Measurements from ENCODE around the gene CTDSPL2. TPM values are rescaled to one million over a fixed set of nuclear protein-coding genes. Genes with fewer than 3 reads are reported as not detected.
"Not testable (repeated sequence)": the region's sequence is repeated elsewhere in the genome, so short reads cannot be mapped to it uniquely, and the experiment has no call there.

Gene CTDSPL2
- total RNA-seq, 2 donors from 2014 or later, result 32.1 to 33.9 TPM

DNA sequence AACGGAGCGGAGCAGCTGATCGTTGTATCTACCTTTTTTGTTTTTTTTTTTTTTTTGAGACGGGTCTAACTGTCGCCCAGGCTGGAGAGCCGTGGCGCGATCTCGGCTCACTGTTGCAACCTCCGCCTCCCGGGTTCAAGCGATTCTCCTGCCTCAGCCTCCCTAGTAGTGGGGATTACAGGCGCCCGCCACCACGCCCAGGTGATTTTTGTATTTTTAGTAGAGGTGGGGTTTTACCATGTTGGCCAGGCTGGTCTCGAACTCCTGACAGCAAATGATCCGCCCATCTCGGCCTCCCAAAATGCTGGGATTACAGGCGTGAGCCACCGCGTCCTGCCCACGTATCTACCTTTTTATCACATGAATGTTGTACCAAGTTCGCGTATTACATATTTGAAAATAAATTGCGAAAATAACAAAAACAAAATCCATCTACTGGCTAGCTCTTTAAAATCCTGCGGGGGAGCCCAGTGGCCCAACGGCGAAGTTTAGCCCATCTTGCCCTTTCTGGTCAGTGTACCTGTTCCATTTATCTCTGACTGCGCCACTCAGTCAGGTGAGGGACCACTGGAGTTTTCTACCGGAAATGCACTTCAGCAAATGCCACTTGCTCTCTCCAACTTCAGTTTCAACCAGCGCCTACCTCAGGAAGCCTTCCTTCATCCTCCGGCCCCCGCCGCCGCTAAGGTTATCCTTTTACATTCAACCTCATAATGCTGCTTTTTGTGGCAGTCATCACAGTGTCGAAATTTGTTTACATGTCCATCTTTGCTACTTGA, 108.3 kb downstream of the CTDSPL2 start:
- no peak for DNase-seq (ENCODE audit: low spot score)
- intact Hi-C loops (cut with DNase I), result no loop called here

DNA sequence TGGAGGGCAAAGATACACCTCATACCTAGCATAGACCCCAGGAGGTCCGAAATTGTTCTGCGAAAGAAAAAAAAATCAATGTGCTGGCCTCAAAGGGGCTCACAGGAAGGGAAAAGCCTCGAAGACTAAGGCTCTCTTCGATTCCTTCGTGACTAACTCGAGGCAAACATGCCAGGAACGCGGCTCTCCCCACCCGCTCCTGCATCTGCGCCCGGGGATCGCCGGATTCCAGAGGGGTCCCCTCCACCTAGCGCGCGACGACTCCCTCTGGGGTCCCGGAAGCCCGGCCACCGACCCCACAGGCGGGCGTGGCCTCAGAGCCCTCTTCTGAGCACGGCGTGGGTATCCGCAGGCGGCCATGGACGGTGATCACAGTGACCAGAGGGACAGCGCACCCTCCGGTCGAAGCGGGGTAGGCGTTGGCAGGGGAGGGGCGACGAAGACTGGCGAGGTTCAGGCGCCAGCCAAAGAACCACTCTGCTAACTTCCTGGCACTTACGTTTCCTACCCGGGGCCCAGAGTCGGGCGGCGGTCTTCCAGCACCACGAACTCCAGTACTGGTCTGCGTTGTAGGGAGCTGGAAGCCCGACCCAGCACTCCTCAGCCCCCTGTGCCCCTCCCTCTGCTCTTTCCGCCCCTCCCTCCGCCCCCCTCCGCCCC, 109.0 kb downstream of the CTDSPL2 start:
- DNase-seq (ENCODE audit: low spot score), result peak; percentile 95
- intact Hi-C loops (cut with DNase I), result no loop called here

DNA sequence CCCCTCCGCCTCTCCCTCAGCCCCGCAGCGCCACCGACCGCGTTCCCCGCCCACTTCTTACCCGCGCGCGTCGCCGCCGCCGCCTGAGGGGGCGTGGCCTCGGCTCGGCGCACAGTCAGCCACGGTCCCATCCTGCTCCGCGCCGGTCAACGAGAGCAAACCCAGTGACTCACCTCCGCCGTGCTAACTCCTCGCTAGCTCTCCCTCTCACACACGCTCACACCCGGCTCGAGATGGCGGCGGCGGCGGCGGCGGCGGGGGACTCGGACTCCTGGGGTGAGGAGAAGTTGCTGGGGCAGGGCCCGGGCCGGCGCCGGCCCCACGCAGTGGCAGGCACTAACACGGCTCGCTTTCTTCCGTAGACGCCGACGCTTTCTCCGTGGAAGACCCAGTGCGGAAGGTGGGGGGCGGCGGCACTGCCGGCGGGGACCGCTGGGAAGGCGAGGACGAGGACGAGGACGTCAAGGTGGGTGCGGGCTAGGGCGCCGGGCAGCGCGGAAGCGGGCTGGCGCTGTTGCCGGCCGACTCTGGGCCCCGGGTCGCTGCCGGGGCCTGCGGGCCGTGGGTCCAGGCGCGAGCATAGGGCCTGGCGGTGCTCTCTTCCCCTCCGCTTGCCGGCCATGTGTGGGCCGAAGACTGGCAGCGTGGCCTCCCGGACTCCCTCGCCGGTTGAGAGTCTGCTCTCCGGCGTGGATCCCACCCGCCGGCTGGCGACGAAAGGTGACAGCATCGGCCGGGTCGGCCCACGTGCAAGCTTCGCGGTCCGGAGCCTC, 109.7 kb downstream of the CTDSPL2 start, which contains the start of gene EIF3J:
EIF3J (plus strand) TSS at position 186 of the 773 bp plus-strand sequence; CDS start at position 234, 48 bp downstream.
- intact Hi-C loops (cut with DNase I), result no loop called here
- peak; percentile 98 for DNase-seq (ENCODE audit: low spot score)

DNA sequence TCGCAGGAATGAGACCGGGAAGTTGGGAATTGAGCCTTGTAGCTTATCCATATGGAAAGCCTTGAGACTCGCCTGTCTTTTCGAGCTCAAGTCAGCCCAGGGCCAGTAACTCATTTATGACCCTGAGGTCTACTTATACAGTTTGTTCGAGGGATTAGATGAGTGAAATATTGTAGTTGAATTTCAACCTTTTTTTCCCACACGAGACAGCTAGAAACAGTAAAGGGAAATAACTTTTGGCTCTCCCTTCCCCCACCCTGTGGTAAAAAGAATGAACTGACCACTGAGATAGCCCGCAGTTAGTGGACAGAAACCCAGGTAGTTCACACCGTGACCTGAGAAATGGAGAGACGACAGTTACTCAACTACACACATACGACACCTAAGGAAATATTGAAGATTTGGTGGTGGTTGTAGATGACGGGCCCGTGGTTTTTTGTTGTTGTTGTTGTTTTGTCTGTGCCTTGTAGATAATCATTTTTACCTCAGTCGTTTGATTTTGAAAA, 110.4 kb downstream of the CTDSPL2 start:
- intact Hi-C loops (cut with DNase I), result no loop called here
- DNase-seq (ENCODE audit: low spot score), result no peak

DNA sequence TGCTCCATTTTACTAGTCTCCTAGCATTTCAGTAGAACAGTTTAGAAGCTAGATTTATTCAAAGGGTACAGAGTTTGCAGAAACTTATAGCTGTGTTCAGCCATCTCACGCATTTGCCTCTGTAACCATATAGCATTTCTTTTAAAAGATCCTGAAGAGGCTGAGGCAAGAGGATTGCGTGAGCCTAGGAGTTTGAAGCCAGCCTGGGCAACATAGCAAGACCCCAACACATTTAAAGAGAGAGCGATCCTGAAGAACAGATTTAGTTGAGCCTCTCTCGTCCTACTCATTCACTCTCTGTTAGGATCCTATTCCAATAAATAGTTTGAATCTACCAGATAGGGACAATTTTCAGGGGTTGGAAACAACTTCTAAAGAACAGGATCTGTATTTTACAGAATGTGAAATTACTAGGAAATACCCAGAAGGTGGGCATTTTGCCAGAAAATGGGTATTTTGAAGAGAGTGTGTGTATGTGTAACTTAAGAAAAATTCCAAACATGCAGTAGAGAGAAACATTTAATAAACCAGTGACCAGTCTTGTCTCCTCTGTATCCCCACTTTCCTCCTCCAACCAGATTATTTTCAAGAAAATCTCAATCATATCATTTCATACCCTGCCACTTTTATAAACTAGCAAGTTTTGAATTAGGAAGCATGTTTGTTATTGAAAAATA, 114.0 kb downstream of the CTDSPL2 start:
- intact Hi-C loops (cut with DNase I), result no loop called here

DNA sequence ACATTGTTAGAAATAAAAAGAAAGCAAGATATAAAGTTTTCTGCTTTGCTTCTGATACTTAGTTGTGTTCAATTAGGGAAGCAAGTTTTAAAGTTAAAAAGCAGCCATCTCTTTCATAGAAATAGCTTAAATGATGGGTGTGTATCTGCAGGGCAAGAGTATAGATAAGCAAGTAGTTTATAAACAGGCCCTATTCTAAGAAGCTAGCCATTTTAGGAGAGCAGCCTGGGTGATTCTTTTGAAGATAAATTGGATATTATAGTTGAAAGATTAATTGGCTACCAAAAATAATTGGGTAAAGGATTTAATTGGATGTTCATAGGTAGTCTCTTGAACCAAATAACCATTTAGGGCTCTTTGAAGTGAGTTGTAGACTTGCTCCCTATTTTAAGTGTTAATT, 115.2 kb downstream of the CTDSPL2 start:
- intact Hi-C loops (cut with DNase I), result no loop called here
- DNase-seq (ENCODE audit: low spot score), result no peak

More for the DNA sequence above, 114.0 kb downstream of the CTDSPL2 start:
- DNase-seq (ENCODE audit: low spot score), result no peak

DNA sequence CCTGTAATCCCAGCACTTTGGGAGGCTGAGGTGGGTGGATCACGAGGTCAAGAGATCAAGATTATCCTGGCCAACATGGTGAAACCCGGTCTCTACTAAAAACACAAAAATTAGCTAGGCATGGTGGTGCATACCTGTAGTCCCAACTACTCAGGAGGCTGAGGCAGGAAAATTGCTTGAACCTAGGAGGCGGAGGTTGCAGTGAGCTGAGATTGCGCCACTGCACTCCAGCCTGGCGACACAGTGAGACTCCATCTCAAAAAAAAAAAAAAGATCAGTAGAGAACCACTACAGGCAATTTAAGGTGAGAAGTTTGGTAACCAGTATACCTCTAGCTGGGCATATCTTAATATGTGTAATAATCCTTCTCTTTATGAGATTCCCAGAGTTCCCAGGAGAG, 117.3 kb downstream of the CTDSPL2 start:
- intact Hi-C loops (cut with DNase I), result not testable (repeated sequence)

DNA sequence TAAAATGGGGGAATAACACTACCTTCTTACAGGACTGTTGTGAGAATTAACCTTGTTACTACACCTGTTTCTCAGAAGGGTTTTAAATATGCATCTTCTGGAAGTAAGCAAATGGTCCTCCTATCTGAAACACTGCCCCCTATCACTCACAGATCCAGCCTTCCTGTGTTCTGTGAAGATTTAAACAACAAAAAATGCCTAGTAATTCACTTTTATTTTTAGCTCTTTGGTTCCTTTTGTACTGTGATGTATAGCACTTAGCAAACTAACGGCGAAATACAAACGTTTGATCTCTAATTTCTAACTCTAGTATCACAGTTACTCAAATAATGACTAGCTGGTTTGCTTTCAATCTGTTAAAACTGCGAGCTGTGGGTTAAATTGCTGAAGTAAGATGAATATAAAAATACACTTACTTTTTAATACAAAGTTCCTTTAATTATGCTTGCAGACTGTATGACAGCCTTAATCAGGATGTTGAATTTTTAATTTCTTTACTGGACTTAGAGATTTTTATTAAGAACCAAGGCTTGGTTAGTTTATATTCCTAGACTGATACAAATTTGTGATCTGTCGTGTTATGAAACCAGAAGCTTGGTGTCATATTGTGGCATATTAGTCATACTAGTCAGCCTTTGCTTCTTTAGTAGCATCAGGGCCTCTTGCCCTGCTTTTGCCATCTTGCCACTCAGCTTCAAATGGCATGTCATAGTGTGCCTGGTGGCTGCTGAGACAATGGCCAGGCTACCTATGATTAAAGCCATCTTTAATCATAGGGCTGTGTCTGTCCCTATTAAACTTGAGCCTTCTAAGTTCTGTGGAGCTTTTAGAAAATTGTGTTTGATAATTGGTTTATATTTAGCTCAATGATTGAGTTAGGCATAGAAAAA, 118.7 kb downstream of the CTDSPL2 start:
- DNase-seq (ENCODE audit: low spot score), result no peak
- intact Hi-C loops (cut with DNase I), result no loop called here

More for the DNA sequence above, 117.3 kb downstream of the CTDSPL2 start:
- DNase-seq (ENCODE audit: low spot score), result not testable (repeated sequence)

DNA sequence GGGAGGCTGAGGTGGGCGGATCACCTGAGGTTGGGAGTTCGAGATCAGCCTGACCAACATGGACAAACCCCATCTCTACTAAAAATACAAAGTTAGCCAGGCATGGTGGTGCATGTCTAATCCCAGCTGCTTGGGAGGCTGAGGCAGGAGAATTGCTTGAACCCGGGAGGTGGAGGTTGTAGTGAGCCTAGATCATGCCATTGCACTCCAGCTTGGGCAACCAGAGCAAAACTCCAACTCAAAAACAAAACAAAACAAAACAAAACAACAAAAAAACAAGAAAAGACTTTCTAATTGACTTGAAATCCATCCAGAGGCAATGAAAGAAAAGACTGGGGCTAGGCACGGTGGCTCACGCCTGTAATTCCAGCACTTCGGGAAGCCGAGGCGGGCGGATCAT, 121.7 kb downstream of the CTDSPL2 start:
- intact Hi-C loops (cut with DNase I); DNase-seq (ENCODE audit: low spot score): not testable (repeated sequence)

DNA sequence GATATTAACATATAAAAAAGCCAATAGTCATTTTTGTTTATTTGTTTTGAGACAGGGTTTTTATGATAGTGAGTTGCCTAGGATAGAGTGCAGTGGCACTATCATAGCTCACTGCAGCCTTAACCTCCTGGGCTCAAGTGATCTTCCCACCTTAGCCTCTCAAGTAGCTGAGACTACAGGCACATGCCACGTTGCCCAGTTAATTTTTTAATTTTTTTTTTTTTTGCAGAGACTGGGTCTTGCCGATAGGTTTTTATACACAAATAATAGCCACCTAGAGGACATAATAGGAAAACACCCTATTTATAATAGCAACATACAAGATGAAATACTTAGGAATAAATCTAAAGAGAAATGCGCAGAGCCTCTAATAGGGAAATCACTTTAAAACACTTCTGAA, 122.8 kb downstream of the CTDSPL2 start:
- intact Hi-C loops (cut with DNase I), result no loop called here
- no peak for DNase-seq (ENCODE audit: low spot score)

DNA sequence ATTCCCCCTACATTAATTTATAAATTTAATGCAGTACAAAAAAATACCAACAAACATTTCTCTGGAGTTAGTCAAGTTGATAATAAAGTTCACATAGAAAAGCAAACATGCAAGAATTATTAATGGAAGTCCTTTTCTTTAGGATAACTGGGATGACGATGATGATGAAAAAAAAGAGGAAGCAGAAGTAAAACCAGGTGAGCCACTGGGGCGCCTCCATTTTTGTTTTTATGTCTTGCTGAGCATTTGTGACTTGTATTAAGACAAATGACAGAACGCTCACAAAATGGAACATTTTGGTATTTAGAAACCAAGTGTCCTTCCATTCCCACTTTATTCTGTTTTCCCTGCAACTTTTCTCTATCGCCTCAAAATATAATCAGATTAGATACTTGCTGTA, 123.3 kb downstream of the CTDSPL2 start:
- no peak for DNase-seq (ENCODE audit: low spot score)
- intact Hi-C loops (cut with DNase I), result no loop called here

DNA sequence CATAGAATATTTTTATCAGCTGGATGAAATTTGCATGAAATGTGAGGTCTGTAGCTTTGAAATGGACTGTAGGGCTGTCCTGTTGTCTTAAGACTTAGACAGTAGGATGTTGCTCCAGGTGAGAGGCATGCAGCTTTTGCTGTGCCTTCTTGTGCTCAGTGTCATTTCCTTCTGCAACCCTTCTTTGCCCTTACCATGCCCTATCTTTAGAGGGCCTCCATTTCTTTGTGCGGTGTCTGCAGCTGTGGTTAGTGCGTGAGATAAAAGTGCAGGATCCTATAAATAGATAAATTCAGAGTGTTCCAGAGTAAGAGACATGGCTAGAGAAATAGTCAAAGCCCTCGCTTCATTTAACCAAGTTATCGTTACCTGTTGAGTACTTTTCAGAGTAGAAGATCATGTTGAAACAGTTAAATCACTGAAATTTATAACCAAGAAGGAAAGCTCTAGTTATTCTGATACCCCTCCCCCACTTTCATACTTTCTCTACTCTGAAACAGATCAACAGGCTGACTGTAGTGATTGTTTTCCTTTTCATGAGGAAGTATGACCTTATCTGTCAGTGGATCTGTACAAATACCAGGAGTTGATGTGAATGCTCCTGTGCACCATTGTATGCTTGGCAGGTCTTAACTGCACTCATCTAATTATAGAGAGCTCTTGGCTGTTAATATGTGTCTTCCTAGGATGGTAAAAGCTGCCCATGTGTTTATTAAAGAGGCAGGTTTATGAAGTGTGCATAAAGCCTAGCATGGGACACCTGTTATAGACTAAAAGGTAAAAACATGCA, 127.7 kb downstream of the CTDSPL2 start:
- intact Hi-C loops (cut with DNase I), result no loop called here
- no peak for DNase-seq (ENCODE audit: low spot score)

DNA sequence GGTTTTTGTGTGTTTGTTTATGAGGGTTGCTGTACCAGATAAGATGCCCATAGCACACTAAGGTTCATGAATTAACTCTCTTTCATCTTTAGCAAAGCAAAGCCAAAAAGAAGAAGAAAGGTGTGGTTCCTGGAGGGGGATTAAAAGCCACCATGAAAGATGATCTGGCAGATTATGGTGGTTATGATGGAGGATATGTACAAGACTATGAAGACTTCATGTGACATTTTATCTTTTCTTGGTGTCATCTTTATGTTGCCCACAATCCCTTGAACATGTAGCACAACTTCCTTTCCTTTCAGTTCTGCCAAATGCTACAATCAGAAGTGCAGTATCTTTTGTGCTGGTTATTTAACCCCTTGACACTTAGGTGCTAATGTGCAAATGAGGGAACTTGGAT, 133.5 kb downstream of the CTDSPL2 start:
- DNase-seq (ENCODE audit: low spot score); intact Hi-C loops (cut with DNase I): not testable (repeated sequence)

DNA sequence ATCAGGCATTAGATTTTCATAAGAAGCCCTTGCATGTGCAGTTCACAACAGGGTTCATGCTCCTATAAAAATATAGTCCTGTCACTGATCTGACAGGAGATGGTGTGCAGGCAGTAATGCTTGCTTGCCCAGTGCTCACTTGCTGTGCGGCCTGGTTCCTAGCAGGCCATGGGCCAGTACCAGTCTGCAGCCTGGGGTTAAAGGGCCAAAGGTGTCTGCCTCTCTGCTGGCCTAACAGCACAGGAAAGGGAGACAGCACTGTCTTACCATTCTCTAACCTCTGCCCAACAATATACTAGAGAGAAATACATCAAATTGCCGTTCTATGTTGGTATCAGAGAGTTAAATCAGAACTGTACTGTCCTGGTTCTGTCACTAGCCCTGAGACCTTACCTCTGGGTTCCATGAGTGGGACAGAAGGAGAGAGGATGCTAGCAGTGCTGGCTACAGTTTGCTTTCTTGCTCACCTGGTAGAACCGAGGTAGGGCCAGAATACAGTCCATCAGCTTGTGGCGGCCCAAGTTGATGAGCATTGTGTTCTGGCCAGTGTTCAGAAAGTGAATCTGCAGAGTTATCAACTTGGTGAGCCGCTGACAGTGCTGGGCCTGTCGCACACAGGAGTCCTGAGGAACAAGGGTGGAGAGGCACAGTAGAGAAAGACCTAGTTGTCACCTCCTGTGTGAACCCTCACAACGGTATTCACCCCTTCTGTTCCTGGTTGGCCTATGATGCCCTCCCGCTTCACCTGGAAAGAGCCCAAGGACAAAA, 138.1 kb downstream of the CTDSPL2 start:
- intact Hi-C loops (cut with DNase I), result no loop called here
- no peak for DNase-seq (ENCODE audit: low spot score)

DNA sequence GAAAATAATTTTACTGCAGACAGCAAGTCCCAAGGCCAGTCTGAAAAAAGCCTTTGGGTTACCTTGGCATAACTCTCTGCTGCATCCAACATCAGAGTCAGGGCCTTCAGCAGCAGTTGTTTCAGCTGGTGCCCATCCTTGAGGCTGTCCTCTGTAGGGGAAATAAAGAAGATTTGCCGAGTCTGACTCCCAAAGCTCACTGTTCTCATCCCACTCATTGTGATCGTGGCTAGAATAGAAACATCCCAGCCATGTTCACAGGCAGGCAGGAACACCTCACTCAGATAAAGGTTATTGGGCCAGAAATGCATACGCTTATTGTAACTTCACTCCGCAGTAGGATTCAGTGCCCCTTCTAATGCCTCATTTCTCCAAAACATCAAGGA, 138.7 kb downstream of the CTDSPL2 start:
- intact Hi-C loops (cut with DNase I), result no loop called here
- DNase-seq (ENCODE audit: low spot score), result no peak

DNA sequence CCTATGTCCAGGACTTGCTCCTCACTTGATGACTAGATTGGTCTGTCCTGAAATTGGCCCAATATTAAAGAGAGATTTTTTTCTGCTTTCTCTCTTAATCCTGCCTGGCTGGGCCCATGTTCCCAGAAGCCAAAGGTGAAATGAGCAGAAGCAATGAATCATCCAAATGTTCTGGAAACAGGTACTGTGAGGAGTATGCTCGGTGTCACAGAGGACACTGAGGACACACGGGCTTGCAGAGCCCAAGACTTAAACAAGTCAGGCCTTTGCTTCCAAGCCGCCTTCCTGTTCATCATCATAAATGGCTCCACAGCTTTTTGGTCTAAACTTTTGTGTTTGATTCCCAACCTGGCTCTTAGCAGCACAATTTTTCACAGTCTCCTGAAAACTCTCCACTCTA, 140.9 kb downstream of the CTDSPL2 start:
- intact Hi-C loops (cut with DNase I), result no loop called here
- no peak for DNase-seq (ENCODE audit: low spot score)

DNA sequence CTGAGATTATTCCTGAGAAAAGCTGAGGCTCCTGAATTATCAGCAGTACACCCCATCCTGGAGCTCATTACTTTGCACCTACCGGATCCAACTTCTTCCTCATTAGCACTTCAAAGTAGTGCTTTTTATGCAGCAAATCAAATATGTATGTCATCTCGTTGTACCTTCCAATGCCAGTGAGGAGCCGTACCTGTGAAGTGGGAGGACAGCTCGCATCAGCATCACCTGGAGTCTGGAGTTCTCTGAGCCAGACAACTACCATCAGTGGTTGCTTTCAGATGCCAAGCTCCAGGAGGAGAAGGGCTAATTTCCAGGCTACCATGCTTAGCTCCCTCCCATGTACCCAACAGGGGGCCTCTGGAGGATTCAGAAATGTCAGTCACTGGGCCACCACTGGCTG, 141.9 kb downstream of the CTDSPL2 start:
- DNase-seq (ENCODE audit: low spot score), result no peak
- intact Hi-C loops (cut with DNase I), result no loop called here
